HL-60 (cell line): ENCODE results near the gene NRCAM.

Experiments used
- DNase-seq, 2 experiments: peaks; one replicate each; pipeline ENCODE4 v3.0.0-alpha.2; 2010 to 2020; ENCODE audit warnings: low read depth in 1 of 2, low spot score in 1 of 2
- H3K27ac ChIP-seq: fragments of 250-450 bp; sonication (Bioruptor Pico); replicated peaks from 2 replicates; pipeline ENCODE4 v1.5.1; 2020; ENCODE audit warnings: mild to moderate bottlenecking, moderate library complexity
- H3K27me3 ChIP-seq: fragments of 250-450 bp; sonication (Bioruptor Pico); 2 replicates; pipeline ENCODE4 v1.5.1; 2021; ENCODE audit warnings: mild to moderate bottlenecking, moderate library complexity; ENCODE audit not compliant: insufficient read depth, poor library complexity, severe bottlenecking
- H3K4me3 ChIP-seq: replicated peaks from 2 replicates; pipeline ENCODE4 v1.5.1; 2011; ENCODE audit warnings: mild to moderate bottlenecking, control low read depth, low read length; ENCODE audit not compliant: insufficient read depth
- CTCF ChIP-seq: IDR thresholded peaks from one replicate; pipeline ENCODE4 v1.5.1; 2011; ENCODE audit warnings: low read length, control low read depth, inconsistent platforms; ENCODE audit not compliant: insufficient read depth
- GABPA ChIP-seq: IDR thresholded peaks from 2 replicates; pipeline ENCODE4 v1.6.1; 2012; ENCODE audit warnings: low read depth
- POLR2AphosphoS5 ChIP-seq: IDR thresholded peaks from 2 replicates; pipeline ENCODE4 v1.6.1; 2012; ENCODE audit warnings: low read depth
- REST ChIP-seq: IDR thresholded peaks from 2 replicates; pipeline ENCODE4 v1.6.1; 2012; ENCODE audit warnings: low read depth; ENCODE audit not compliant: insufficient replicate concordance
- SPI1 ChIP-seq: IDR thresholded peaks from 2 replicates; pipeline ENCODE4 v1.6.1; 2012; ENCODE audit warnings: low read depth, mild to moderate bottlenecking, borderline replicate concordance

Gene NRCAM

GRCh38 chr7:108285003-108285368 lies 171.2 kb downstream of the NRCAM start:
- DNase-seq = no peak
- H3K4me3 ChIP-seq = no peak overlapping the region
- H3K27ac ChIP-seq = no peak overlapping the region
- TF ChIP-seq POLR2AphosphoS5 = no peak
- TF ChIP-seq CTCF = no peak
- TF ChIP-seq GABPA = no peak
- no peak for TF ChIP-seq REST
- peaks cover 2% of the 10 kb centered on the region for H3K27me3 ChIP-seq

GRCh38 chr7:108284349-108285002 lies 171.8 kb downstream of the NRCAM start:
- Histone ChIP-seq H3K27ac (no peak overlapping the region), H3K27me3 (peaks cover 2% of the 10 kb centered on the region), H3K4me3 (no peak overlapping the region)
- no peak for TF ChIP-seq POLR2AphosphoS5
- TF ChIP-seq REST = no peak
- TF ChIP-seq GABPA = no peak
- TF ChIP-seq SPI1 = no peak
- TF ChIP-seq CTCF = no peak
- no peak for DNase-seq

GRCh38 chr7:108283252-108283651 lies 173.0 kb downstream of the NRCAM start:
- DNase-seq = no peak
- TF ChIP-seq REST = no peak
- TF ChIP-seq POLR2AphosphoS5 = no peak
- TF ChIP-seq GABPA = no peak
- TF ChIP-seq SPI1 = no peak
- no peak for TF ChIP-seq CTCF
- H3K27me3 ChIP-seq = peaks cover 2% of the 10 kb centered on the region
- H3K4me3 ChIP-seq = no peak overlapping the region
- H3K27ac ChIP-seq = no peak overlapping the region
